K562 (cell line): ENCODE measurements around the gene ZNF385C. TPM values are rescaled to one million over a fixed set of nuclear protein-coding genes. Genes with fewer than 3 reads are reported as not detected.
A peak's percentile ranks its signal among the peaks of the same experiment; 100 is the strongest.

Experiments used
- ATF1 ChIP-seq, 2 experiments: fragments of 450-650 bp in 1 of 2; IDR thresholded peaks; 2 replicates each; pipeline ENCODE4 v1.6.1; 2016; ENCODE audit warnings: missing compliant biosample characterization in 1 of 2, missing genetic modification characterization in 1 of 2
- CEBPG ChIP-seq, 3 experiments: fragments of 200-800 bp in 1 of 3; sonication (Bioruptor generic) in 1 of 3; sonication (generic) in 1 of 3; formaldehyde crosslinking in 1 of 3; IDR thresholded peaks in 2 of 3; conservative IDR thresholded peaks in 1 of 3; 2 replicates each; pipeline versions ENCODE4 v1.6.1 to v1.8.0; 2016 to 2022; ENCODE audit warnings: missing compliant biosample characterization in 2 of 3, missing genetic modification characterization in 2 of 3, mild to moderate bottlenecking in 1 of 3, missing genetic modification reagents in 1 of 3
- CREBBP ChIP-seq: IDR thresholded peaks from one replicate; pipeline ENCODE4 v1.6.1; 2012; ENCODE audit warnings: low read depth, mild to moderate bottlenecking, control low read depth, inconsistent platforms, low read length
- FOSL1 ChIP-seq: fragments of 200-800 bp; sonication (Bioruptor generic); conservative IDR thresholded peaks from 2 replicates; pipeline ENCODE4 v1.6.1; 2016; ENCODE audit warnings: missing genetic modification characterization, missing compliant biosample characterization
- GABPB1 ChIP-seq: sonication (generic); formaldehyde crosslinking; IDR thresholded peaks from 2 replicates; pipeline ENCODE4 v1.8.0; 2022; ENCODE audit warnings: mild to moderate bottlenecking, missing genetic modification reagents
- GTF2F1 ChIP-seq: IDR thresholded peaks from 2 replicates; pipeline ENCODE4 v1.6.1; 2011; ENCODE audit warnings: low read depth, low read length, improper control_type of control experiment
- HDAC2 ChIP-seq: fragments of 450-650 bp; IDR thresholded peaks from 2 replicates; pipeline ENCODE4 v1.6.1; 2016; ENCODE audit warnings: mild to moderate bottlenecking
- KAT8 ChIP-seq: fragments of 450-650 bp; IDR thresholded peaks from 2 replicates; pipeline ENCODE4 v1.6.1; 2016; ENCODE audit warnings: low read depth, mild to moderate bottlenecking
- NCOA1 ChIP-seq: fragments of 450-650 bp; IDR thresholded peaks from 2 replicates; pipeline ENCODE4 v1.6.1; 2016; ENCODE audit warnings: low read depth
- NR2F6 ChIP-seq: fragments of 450-650 bp; formaldehyde crosslinking; IDR thresholded peaks from 2 replicates; pipeline ENCODE4 v1.4.0; 2020; ENCODE audit warnings: mild to moderate bottlenecking
- RAD51 ChIP-seq: fragments of 450-650 bp; IDR thresholded peaks from 2 replicates; pipeline ENCODE4 v1.7.1; 2016; ENCODE audit warnings: low read depth, mild to moderate bottlenecking, borderline replicate concordance
- RBM39 ChIP-seq: fragments of 200-400 bp; formaldehyde crosslinking; optimal IDR thresholded peaks from 2 replicates; pipeline ENCODE3; 2018; ENCODE audit warnings: low read depth, low read length
- SAP30 ChIP-seq: fragments of 200-600 bp; sonication (generic); IDR thresholded peaks from 2 replicates; pipeline ENCODE4 v1.6.1; 2012; ENCODE audit warnings: borderline replicate concordance, low read depth, mild to moderate bottlenecking, moderate library complexity, low read length, control low read depth, inconsistent platforms; ENCODE audit not compliant: insufficient read depth, poor library complexity, severe bottlenecking
- SOX6 ChIP-seq: fragments of 450-650 bp; IDR thresholded peaks from 2 replicates; pipeline ENCODE4 v1.6.1; 2014; ENCODE audit warnings: mild to moderate bottlenecking
- TARDBP ChIP-seq: fragments of 450-650 bp; IDR thresholded peaks from 2 replicates; pipeline ENCODE4 v1.6.1; 2016
- ZBTB7A ChIP-seq: IDR thresholded peaks from 2 replicates; pipeline ENCODE4 v1.6.1; 2011; ENCODE audit warnings: low read depth, mild to moderate bottlenecking, low read length, moderate library complexity, borderline replicate concordance; ENCODE audit not compliant: control insufficient read depth
- ZFP30 ChIP-seq: fragments of 250-450 bp; sonication (Bioruptor Pico); IDR thresholded peaks from 2 replicates; pipeline ENCODE4 v1.8.0; 2022; ENCODE audit warnings: moderate library complexity, mild to moderate bottlenecking, inconsistent platforms, borderline replicate concordance
- ZFX ChIP-seq: sonication (generic); formaldehyde crosslinking; IDR thresholded peaks from 2 replicates; pipeline ENCODE4 v1.8.0; 2022; ENCODE audit warnings: mild to moderate bottlenecking, missing genetic modification reagents, moderate library complexity
- ZNF134 ChIP-seq: fragments of 250-450 bp; sonication (Bioruptor Pico); conservative IDR thresholded peaks from 2 replicates; pipeline ENCODE4 v1.4.0; 2020
- ZNF175 ChIP-seq: fragments of 200-800 bp; sonication (Bioruptor generic); IDR thresholded peaks from 2 replicates; pipeline ENCODE4 v1.6.1; 2016; ENCODE audit warnings: low read depth, mild to moderate bottlenecking, missing genetic modification characterization, missing compliant biosample characterization
- ZNF408 ChIP-seq: fragments of 250-450 bp; sonication (Bioruptor Pico); IDR thresholded peaks from 2 replicates; pipeline ENCODE4 v1.4.0; 2020; ENCODE audit warnings: low read depth, mild to moderate bottlenecking, moderate library complexity
- ZNF584 ChIP-seq: fragments of 200-800 bp; sonication (Bioruptor generic); IDR thresholded peaks from 2 replicates; pipeline ENCODE4 v1.6.1; 2016; ENCODE audit warnings: low read depth, mild to moderate bottlenecking, missing genetic modification characterization, missing compliant biosample characterization
- polyA plus RNA-seq, 8 experiments: library from polyadenylated mRNA; depleted of rRNA in 4 of 8; stranded (reverse) in 5 of 8; unstranded in 3 of 8; fragments of >200 nt; fragmentation: Nextera tagmentation in 2 of 8; fragmentation: Illumina TruSeq in 1 of 8; extraction: Ambion mirVana in 2 of 8; extraction: Trizol in 1 of 8; gene quantifications; 2 replicates each; pipeline versions ENCODE4 v1.2.1 to v1.2.3, GENCODE V29; 2011 to 2014; ENCODE audit warnings: inconsistent platforms in 1 of 8, missing spikeins in 1 of 8
- total RNA-seq, 7 experiments: library from RNA; depleted of rRNA in 6 of 7; stranded (reverse); fragments of >200 nt in 6 of 7; fragmentation: Illumina TruSeq in 2 of 7; extraction: Trizol in 2 of 7; gene quantifications; 2 replicates each; pipeline versions ENCODE4 v1.2.1 to v1.2.3, GENCODE V29; 2011 to 2021; ENCODE audit warnings: low replicate concordance in 1 of 7
- TF ChIP-seq, protein P1 (sequence below): sonication (generic); formaldehyde crosslinking; IDR thresholded peaks from 2 replicates; pipeline ENCODE4 v1.8.0; 2023; ENCODE audit warnings: mild to moderate bottlenecking, missing genetic modification reagents

Gene ZNF385C
- total and polyA plus RNA-seq, 9 of the 15 experiments (the other 6 are each of a cell fraction or from before 2014, with no cell fraction given), result 0.03 to 0.35 (median 0.18) TPM; not detected in 1

DNA sequence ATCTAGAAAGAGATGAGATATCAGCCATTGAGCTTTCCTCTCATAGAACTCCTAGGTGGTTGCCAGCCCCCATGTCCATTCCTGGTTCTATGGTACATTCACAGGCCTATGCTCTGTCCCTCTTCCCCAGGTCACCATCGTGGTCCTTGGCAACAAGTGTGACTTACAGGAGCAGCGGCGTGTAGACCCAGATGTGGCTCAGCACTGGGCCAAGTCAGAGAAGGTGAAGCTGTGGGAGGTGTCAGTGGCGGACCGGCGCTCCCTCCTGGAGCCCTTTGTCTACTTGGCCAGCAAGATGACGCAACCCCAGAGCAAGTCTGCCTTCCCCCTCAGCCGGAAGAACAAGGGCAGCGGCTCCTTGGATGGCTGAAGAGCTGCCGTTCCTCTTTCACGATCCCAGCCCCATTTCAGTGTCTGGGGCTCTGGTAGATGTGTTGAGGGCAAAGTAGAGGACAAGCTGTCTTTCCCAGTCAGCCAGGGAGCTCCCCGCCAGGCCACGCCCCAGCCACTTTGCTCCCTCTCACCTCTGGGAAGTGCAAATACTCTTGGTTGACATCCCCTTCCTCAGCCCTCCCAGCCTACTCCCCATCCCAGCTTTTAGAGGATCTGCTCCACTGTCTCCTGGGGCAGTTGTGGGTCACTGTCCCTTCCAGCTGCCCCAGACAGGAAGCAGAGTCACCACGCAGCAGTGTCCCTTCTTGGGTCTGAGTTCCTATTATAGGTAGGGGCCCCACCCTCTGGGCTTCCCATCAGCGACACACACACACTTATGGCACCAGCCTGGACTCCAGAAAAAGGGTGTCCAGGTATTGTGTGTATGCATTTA lies 74.5 kb downstream of the ZNF385C start (continued):
- TF ChIP-seq ZBTB7A, result no peak
- TF ChIP-seq CREBBP, result no peak
- TF ChIP-seq SAP30, result no peak
- 0 out of 2 replicates have a peak, but pooled peaks have one; percentile 6 for TF ChIP-seq ZFX
- TF ChIP-seq RAD51, result no peak
- TF ChIP-seq GABPB1 (CRISPR knock-in tag), result 0 out of 2 replicates have a peak, but pooled peaks have one; percentile 48
- no peak for TF ChIP-seq TARDBP
- TF ChIP-seq ZNF408 (CRISPR knock-in tag), result no peak
- no peak for TF ChIP-seq NR2F6 (CRISPR knock-in tag)
- TF ChIP-seq GTF2F1, result no peak
- no peak for TF ChIP-seq RBM39
- peak; percentile 93 for TF ChIP-seq ZNF584 (CRISPR knock-in tag)
- TF ChIP-seq KAT8, result no peak
- no peak for TF ChIP-seq ATF1 (CRISPR knock-in tag; IDR thresholded peaks at IDR 0.05)
- TF ChIP-seq ATF1 (tag; IDR thresholded peaks at IDR 0.05), result 0 out of 2 replicates have a peak, but pooled peaks have one; percentile 35
- no peak for TF ChIP-seq ZFP30 (CRISPR knock-in tag)
- peak; percentile 96 for TF ChIP-seq ZNF175 (CRISPR knock-in tag)
- TF ChIP-seq NCOA1, result no peak
- peak; percentile 76 for TF ChIP-seq SOX6
- no peak for TF ChIP-seq FOSL1 (tag)
- TF ChIP-seq HDAC2, result 0 out of 2 replicates have a peak, but pooled peaks have one; percentile 40
- TF ChIP-seq CEBPG (CRISPR knock-in tag; IDR thresholded peaks at IDR 0.05), result peak; percentile 99
- TF ChIP-seq CEBPG (tag; conservative IDR thresholded peaks at IDR 0.05 in 1 of 2, IDR thresholded peaks at IDR 0.05 in 1 of 2), result peak; percentile 97 to 99
- no peak for TF ChIP-seq ZNF134 (CRISPR knock-in tag)
- TF ChIP-seq, protein P1, sequence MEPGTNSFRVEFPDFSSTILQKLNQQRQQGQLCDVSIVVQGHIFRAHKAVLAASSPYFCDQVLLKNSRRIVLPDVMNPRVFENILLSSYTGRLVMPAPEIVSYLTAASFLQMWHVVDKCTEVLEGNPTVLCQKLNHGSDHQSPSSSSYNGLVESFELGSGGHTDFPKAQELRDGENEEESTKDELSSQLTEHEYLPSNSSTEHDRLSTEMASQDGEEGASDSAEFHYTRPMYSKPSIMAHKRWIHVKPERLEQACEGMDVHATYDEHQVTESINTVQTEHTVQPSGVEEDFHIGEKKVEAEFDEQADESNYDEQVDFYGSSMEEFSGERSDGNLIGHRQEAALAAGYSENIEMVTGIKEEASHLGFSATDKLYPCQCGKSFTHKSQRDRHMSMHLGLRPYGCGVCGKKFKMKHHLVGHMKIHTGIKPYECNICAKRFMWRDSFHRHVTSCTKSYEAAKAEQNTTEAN (CRISPR knock-in tag), result no peak
